ENCODE measurements around the gene CARD16.

- TF ChIP-seq RAD21 (conservative IDR thresholded peaks at IDR 0.05 in 1 of 2, IDR thresholded peaks at IDR 0.05 in 1 of 2) (no peak), REST (IDR thresholded peaks at IDR 0.05) (no peak), POLR2A (IDR thresholded peaks at IDR 0.05; ENCODE audit: low read length) (no peak)
These were observed 12.3 kb upstream of the CARD16 start for GRCh38 chr11:105057432-105057831.

Data from A549 (cell line).